ENCODE data around the gene FNDC3B.

Gene FNDC3B

GRCh38 chr3:172180473-172180872, 141.1 kb downstream of the FNDC3B start:
- no peak overlapping the region for H3K4me3 ChIP-seq (ENCODE audit: low read depth, low read length)
- TF ChIP-seq CTCF (IDR thresholded peaks at IDR 0.05; ENCODE audit: insufficient read depth, low read depth, low read length, missing control alignments), result no peak
- DNase-seq (ENCODE audit: low read depth), result no peak

- no peak for TF ChIP-seq CTCF (IDR thresholded peaks at IDR 0.05; ENCODE audit: insufficient read depth, low read depth, low read length, missing control alignments)
- peak; percentile 46 for DNase-seq (ENCODE audit: low read depth)
- no peak overlapping the region for H3K4me3 ChIP-seq (ENCODE audit: low read depth, low read length)
Observed at GRCh38 chr3:172181932-172182586, 142.7 kb downstream of the FNDC3B start.

GRCh38 chr3:172182797-172183196, 143.4 kb downstream of the FNDC3B start:
- no peak for TF ChIP-seq CTCF (IDR thresholded peaks at IDR 0.05; ENCODE audit: insufficient read depth, low read depth, low read length, missing control alignments)
- H3K4me3 ChIP-seq (ENCODE audit: low read depth, low read length), result no peak overlapping the region
- DNase-seq (ENCODE audit: low read depth), result no peak

- DNase-seq (ENCODE audit: low read depth), result no peak
- no peak for TF ChIP-seq CTCF (IDR thresholded peaks at IDR 0.05; ENCODE audit: insufficient read depth, low read depth, low read length, missing control alignments)
- no peak overlapping the region for H3K4me3 ChIP-seq (ENCODE audit: low read depth, low read length)
Observed at GRCh38 chr3:172184106-172184822, 144.9 kb downstream of the FNDC3B start.

- no peak overlapping the region for H3K4me3 ChIP-seq (ENCODE audit: low read depth, low read length)
- DNase-seq (ENCODE audit: low read depth), result no peak
- no peak for TF ChIP-seq CTCF (IDR thresholded peaks at IDR 0.05; ENCODE audit: insufficient read depth, low read depth, low read length, missing control alignments)
Observed at GRCh38 chr3:172185907-172186306, 146.5 kb downstream of the FNDC3B start.

- no peak for DNase-seq (ENCODE audit: low read depth)
- H3K4me3 ChIP-seq (ENCODE audit: low read depth, low read length), result no peak overlapping the region
- no peak for TF ChIP-seq CTCF (IDR thresholded peaks at IDR 0.05; ENCODE audit: insufficient read depth, low read depth, low read length, missing control alignments)
Observed at GRCh38 chr3:172186607-172187006, 147.2 kb downstream of the FNDC3B start.
